OCI-LY7 (cell line): ENCODE results near the gene GABRD. TPM values are rescaled to one million over a fixed set of nuclear protein-coding genes. Genes with fewer than 3 reads are reported as not detected.

Source experiments
- BruUV-seq: library from RNA; stranded (reverse); fragments of 400-500 nt; replicated peaks from 2 replicates; lab custom pipeline; 2021; lab: Mats Ljungman, UMichigan
- CTCF ChIA-PET: fragments of 300-600 bp; sonication (Branson Sonifier 250); formaldehyde crosslinking; loops from one replicate; lab custom pipeline; 2022; ENCODE audit warnings: antibody characterized with exemption; ENCODE audit not compliant: unreplicated experiment; lab: Charles Lee
- POLR2A ChIA-PET: fragments of 300-600 bp; sonication (Branson Sonifier 250); formaldehyde crosslinking; loops from one replicate; lab custom pipeline; 2022; ENCODE audit warnings: antibody characterized with exemption; lab: Charles Lee
- DNase-seq: peaks from one replicate; pipeline ENCODE4 v3.0.0-alpha.2; 2015; ENCODE audit warnings: low spot score
- H2AFZ ChIP-seq: fragments of 200-600 bp; sonication (generic), shearing (Covaris generic); 2 replicates; pipeline ENCODE4 v1.6.1; 2014; ENCODE audit warnings: mild to moderate bottlenecking, antibody characterized with exemption, low read length, moderate library complexity
- H3K27ac ChIP-seq: fragments of 200-600 bp; sonication (generic); 2 replicates; pipeline ENCODE4 v1.5.1; 2014; ENCODE audit warnings: mixed run types, low read depth, mild to moderate bottlenecking, moderate library complexity, low read length, inconsistent platforms; ENCODE audit not compliant: poor library complexity, severe bottlenecking
- H3K36me3 ChIP-seq: fragments of 200-600 bp; sonication (generic); 2 replicates; pipeline ENCODE4 v1.6.1; 2014; ENCODE audit warnings: mild to moderate bottlenecking, antibody characterized with exemption, low read length, moderate library complexity, mixed read lengths; ENCODE audit not compliant: insufficient read depth
- H3K4me1 ChIP-seq: fragments of 200-600 bp; sonication (generic); 2 replicates; pipeline ENCODE4 v1.5.1; 2014; ENCODE audit warnings: mild to moderate bottlenecking, low read length; ENCODE audit not compliant: insufficient read depth, poor library complexity, severe bottlenecking
- H3K4me2 ChIP-seq: fragments of 200-600 bp; sonication (generic); 2 replicates; pipeline ENCODE4 v1.6.1; 2014; ENCODE audit warnings: mild to moderate bottlenecking, low read length
- H3K4me3 ChIP-seq: fragments of 200-600 bp; sonication (generic); 2 replicates; pipeline ENCODE4 v1.5.1; 2014; ENCODE audit warnings: mild to moderate bottlenecking, low read depth, low read length; ENCODE audit not compliant: poor library complexity, severe bottlenecking
- H3K79me2 ChIP-seq: fragments of 200-600 bp; sonication (generic); 2 replicates; pipeline ENCODE4 v1.6.1; 2016; ENCODE audit warnings: low read depth, mild to moderate bottlenecking, low read length, moderate library complexity, mixed read lengths; ENCODE audit not compliant: insufficient read depth
- H3K9me2 ChIP-seq: fragments of 200-600 bp; sonication (generic); 2 replicates; pipeline ENCODE4 v1.6.1; 2016; ENCODE audit warnings: mild to moderate bottlenecking, low read length, mixed read lengths; ENCODE audit not compliant: insufficient read depth
- H3K9me3 ChIP-seq: fragments of 200-600 bp; sonication (generic); 2 replicates; pipeline ENCODE4 v1.6.1; 2014; ENCODE audit warnings: mild to moderate bottlenecking, mixed run types, low read length, mixed read lengths
- H4K20me1 ChIP-seq: fragments of 200-600 bp; sonication (generic); 2 replicates; pipeline ENCODE4 v1.6.1; 2014; ENCODE audit warnings: mild to moderate bottlenecking, antibody characterized with exemption, low read length, moderate library complexity, mixed read lengths; ENCODE audit not compliant: insufficient read depth
- EZH2phosphoT487 ChIP-seq: fragments of 200-600 bp; sonication (generic); IDR thresholded peaks from 2 replicates; pipeline ENCODE4 v1.6.1; 2018; ENCODE audit warnings: low read depth, borderline replicate concordance, mild to moderate bottlenecking, mixed run types, antibody characterized with exemption, low read length, moderate library complexity, mixed read lengths
- intact Hi-C: fragments of 100-400 bp; cut with micrococcal nuclease; formaldehyde crosslinking; loops from one replicate; pipeline ENCODE4 v1.10.0; 2022; ENCODE audit not compliant: unreplicated experiment
- total RNA-seq, 2 experiments: library from RNA; depleted of rRNA in 1 of 2; stranded (reverse); fragments of >200 nt in 1 of 2; shearing (Covaris generic) in 1 of 2; gene quantifications; 2 replicates each; pipeline ENCODE4 v1.2.3, GENCODE V29; 2014 to 2022
- TF ChIP-seq, protein P1 (sequence below): fragments of 200-600 bp; sonication (generic); conservative IDR thresholded peaks from 2 replicates; pipeline ENCODE4 v1.5.1; 2014; ENCODE audit warnings: mild to moderate bottlenecking, antibody characterized with exemption, low read length, moderate library complexity, mixed read lengths

The GABRD gene
- total RNA-seq, 2 experiments from 2014 or later: not detected

DNA sequence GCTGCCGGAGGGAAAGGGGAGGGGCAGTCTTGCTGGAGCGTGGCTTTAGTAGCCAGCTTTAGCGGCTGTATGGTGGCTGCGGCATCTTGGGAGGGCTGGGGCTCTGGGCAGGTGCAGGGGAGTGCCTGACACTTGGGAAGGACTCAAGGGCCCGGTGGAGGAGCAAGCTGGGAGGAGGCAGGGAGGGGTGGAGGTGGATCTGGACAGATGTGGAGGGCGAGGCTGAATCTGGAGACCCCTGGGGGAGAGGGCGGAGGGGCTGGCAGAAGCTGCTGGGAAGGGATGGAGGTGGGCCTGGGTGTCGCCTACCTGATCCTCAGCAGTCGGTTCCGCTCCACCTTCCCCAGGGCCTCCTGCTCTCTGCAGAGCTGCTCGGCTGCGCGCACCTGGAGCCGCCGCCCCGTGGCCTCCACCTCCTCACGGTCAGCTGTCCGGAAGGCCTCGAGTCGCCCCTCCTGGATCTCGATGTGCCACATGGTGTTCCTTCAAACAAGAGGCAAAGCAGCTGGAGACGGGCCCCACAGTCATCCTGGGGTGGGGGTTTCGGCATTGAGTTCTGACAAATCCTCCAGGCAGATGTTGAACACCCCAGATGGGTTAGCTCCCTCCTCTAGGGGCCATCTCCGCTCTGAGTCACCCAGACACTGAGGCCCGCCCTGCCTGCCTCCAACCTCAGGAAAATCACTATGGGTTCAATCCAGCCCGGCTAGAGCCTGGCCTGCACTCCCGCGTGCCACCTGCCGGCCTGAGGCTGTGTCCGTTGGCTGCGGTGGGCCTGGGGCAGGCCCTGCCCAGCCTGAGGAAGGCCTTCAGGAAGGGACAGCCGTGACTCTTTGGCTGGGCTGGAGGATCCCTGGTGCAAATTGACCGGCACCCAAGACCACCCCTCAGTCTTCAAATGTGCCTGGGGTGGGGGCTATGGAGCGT lies 45.2 kb upstream of the GABRD start:
- no TSS peak for BruUV-seq
- Histone ChIP-seq H3K4me3 (no peak overlapping the region), H3K9me2 (no peaks in the 10 kb centered on the region), H3K4me1 (no peaks in the 10 kb centered on the region), H4K20me1 (no peaks in the 10 kb centered on the region), H3K9me3 (peaks cover 6% of the 10 kb centered on the region; the same call in 1 of the 2 replicates), H3K4me2 (no peak overlapping the region), H3K27ac (no peak overlapping the region), H3K36me3 (no peaks in the 10 kb centered on the region), H2AFZ (no peak overlapping the region), H3K79me2 (no peaks in the 10 kb centered on the region)
- no peak for DNase-seq
- intact Hi-C loops: no loop called here
- ChIA-PET CTCF (no interaction called here), POLR2A (interaction anchor here (0.5 kb wide), 1 partner anchor 206 kb away, joined by 6 read pairs; no protein-coding TSS in a partner anchor)
- TF ChIP-seq, protein P1, sequence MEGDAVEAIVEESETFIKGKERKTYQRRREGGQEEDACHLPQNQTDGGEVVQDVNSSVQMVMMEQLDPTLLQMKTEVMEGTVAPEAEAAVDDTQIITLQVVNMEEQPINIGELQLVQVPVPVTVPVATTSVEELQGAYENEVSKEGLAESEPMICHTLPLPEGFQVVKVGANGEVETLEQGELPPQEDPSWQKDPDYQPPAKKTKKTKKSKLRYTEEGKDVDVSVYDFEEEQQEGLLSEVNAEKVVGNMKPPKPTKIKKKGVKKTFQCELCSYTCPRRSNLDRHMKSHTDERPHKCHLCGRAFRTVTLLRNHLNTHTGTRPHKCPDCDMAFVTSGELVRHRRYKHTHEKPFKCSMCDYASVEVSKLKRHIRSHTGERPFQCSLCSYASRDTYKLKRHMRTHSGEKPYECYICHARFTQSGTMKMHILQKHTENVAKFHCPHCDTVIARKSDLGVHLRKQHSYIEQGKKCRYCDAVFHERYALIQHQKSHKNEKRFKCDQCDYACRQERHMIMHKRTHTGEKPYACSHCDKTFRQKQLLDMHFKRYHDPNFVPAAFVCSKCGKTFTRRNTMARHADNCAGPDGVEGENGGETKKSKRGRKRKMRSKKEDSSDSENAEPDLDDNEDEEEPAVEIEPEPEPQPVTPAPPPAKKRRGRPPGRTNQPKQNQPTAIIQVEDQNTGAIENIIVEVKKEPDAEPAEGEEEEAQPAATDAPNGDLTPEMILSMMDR: no peak
- TF ChIP-seq EZH2phosphoT487: no peak

DNA sequence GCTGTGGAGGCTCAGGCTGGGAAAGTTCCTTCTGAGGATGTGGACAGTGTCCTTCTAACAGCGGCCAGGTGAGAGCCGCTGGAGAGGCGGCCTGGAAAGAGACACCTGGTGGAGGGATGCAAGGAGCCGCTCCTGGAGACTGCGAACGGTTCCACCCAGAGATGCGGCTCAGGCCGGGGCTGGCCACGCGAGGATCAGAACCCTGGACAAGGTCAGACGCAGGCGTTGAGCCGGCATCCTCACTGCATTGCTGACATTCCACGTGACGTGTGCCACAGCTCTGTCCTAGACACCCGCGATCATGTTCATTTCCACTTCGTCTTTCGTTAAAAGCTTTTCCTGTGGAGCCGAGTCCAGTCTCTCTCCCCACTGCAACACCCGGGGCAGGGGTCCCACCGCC lies 44.3 kb upstream of the GABRD start:
- intact Hi-C loops: no loop called here
- Histone ChIP-seq H3K4me3 (no peak overlapping the region), H4K20me1 (no peaks in the 10 kb centered on the region), H3K36me3 (no peaks in the 10 kb centered on the region), H3K9me3 (peaks cover 6% of the 10 kb centered on the region; the same call in 1 of the 2 replicates), H3K9me2 (no peaks in the 10 kb centered on the region), H3K79me2 (no peaks in the 10 kb centered on the region), H2AFZ (no peak overlapping the region), H3K27ac (no peak overlapping the region), H3K4me1 (no peaks in the 10 kb centered on the region), H3K4me2 (no peak overlapping the region)
- POLR2A ChIA-PET: no interaction called here
- TF ChIP-seq, protein P1: no peak
- no peak for TF ChIP-seq EZH2phosphoT487
- BruUV-seq: no TSS peak
- DNase-seq: no peak
- CTCF ChIA-PET: no interaction called here

DNA sequence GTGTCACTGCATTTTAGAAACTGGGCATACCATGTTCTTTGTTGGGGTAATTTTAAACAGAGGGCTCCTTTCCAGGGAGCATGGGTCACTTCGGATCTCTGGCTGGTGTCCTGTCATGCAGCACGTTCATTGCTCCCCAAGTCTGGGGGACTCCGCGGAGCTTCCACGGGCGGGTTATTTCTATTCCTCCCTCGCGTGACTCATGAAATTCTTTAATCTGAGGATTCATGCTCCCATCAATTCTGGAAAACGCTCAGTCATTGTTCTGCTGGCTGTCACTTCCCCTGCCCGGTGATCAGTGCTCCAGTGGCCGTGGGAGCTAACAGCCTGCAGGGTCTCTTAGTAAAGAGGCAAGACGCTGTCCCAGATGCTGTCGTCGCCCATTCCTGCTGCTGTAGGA lies 43.6 kb upstream of the GABRD start:
- Histone ChIP-seq H3K79me2 (no peaks in the 10 kb centered on the region), H3K9me3 (peaks cover 6% of the 10 kb centered on the region; the same call in 1 of the 2 replicates), H3K4me3 (no peak overlapping the region), H3K9me2 (no peaks in the 10 kb centered on the region), H3K4me1 (no peaks in the 10 kb centered on the region), H2AFZ (no peak overlapping the region), H3K36me3 (no peaks in the 10 kb centered on the region), H3K4me2 (no peak overlapping the region), H4K20me1 (no peaks in the 10 kb centered on the region), H3K27ac (no peak overlapping the region)
- ChIA-PET POLR2A (no interaction called here), CTCF (no interaction called here)
- no peak for TF ChIP-seq EZH2phosphoT487
- TF ChIP-seq, protein P1: no peak
- DNase-seq: no peak
- no TSS peak for BruUV-seq
- intact Hi-C loops: no loop called here
